H1 (cell line): ENCODE data around the gene HACD4. TPM values are rescaled to one million over a fixed set of nuclear protein-coding genes. Genes with fewer than 3 reads are reported as not detected.

Experiments used
- CTCF ChIA-PET: fragments of 300-600 bp; sonication (Branson Sonifier 250); formaldehyde crosslinking; loops from one replicate; lab custom pipeline; 2021; ENCODE audit not compliant: partially characterized antibody; lab: Charles Lee
- POLR2A ChIA-PET: fragments of 300-600 bp; sonication (Branson Sonifier 250); formaldehyde crosslinking; loops from one replicate; lab custom pipeline; 2021; ENCODE audit warnings: inconsistent platforms; ENCODE audit not compliant: partially characterized antibody; lab: Charles Lee
- DNase-seq, 2 experiments: peaks; one replicate each; pipeline versions ENCODE4 v3.0.0 to v3.0.0-alpha.2; 2010 to 2022; ENCODE audit warnings: low spot score in 2 of 2, low read depth in 1 of 2, mixed read lengths in 1 of 2
- FAIRE-seq: peaks from 2 replicates; lab custom pipeline; 2011; peaks lifted over from hg19 to GRCh38; lab: Jason Lieb, UNC
- H2AFZ ChIP-seq: 2 replicates; pipeline ENCODE4 v1.8.1; 2012; ENCODE audit warnings: low read length, inconsistent platforms
- H2AK5ac ChIP-seq: 2 replicates; pipeline ENCODE4 v1.6.1; 2013; ENCODE audit warnings: low read depth, low read length
- H2BK120ac ChIP-seq: replicated peaks from 2 replicates; pipeline ENCODE3; 2013; ENCODE audit warnings: low read depth, low read length, inconsistent platforms
- H2BK12ac ChIP-seq: 2 replicates; pipeline ENCODE4 v1.6.1; 2013; ENCODE audit warnings: low read depth, low read length
- H2BK15ac ChIP-seq: 2 replicates; pipeline ENCODE4 v1.6.1; 2013; ENCODE audit warnings: low read length
- H2BK20ac ChIP-seq: 2 replicates; pipeline ENCODE4 v1.6.1; 2013; ENCODE audit warnings: low read length
- H2BK5ac ChIP-seq: 2 replicates; pipeline ENCODE4 v1.6.1; 2013; ENCODE audit warnings: low read depth, low read length
- H3K14ac ChIP-seq: 2 replicates; pipeline ENCODE4 v1.6.1; 2013; ENCODE audit warnings: inconsistent platforms; ENCODE audit not compliant: insufficient read length
- H3K18ac ChIP-seq: 2 replicates; pipeline ENCODE4 v1.6.1; 2013; ENCODE audit warnings: low read length; ENCODE audit errors: extremely low read depth
- H3K23ac ChIP-seq: 2 replicates; pipeline ENCODE4 v1.6.1; 2013; ENCODE audit warnings: inconsistent platforms; ENCODE audit not compliant: insufficient read length
- H3K23me2 ChIP-seq: 2 replicates; pipeline ENCODE4 v1.6.1; 2013; ENCODE audit warnings: low read depth, low read length
- H3K27ac ChIP-seq: 2 replicates; pipeline ENCODE4 v1.6.1; 2011; ENCODE audit warnings: low read depth, low read length, inconsistent platforms
- H3K27me3 ChIP-seq, 4 experiments: replicated peaks in 1 of 4; 1 replicate in 1 of 4; 2 replicates in 3 of 4; pipeline versions ENCODE4 v1.6.1 to v1.8.1; 2011 to 2013; ENCODE audit warnings: low read length in 3 of 4, mild to moderate bottlenecking in 3 of 4, inconsistent platforms in 2 of 4, mixed read lengths in 2 of 4, moderate library complexity in 1 of 4; ENCODE audit not compliant: control insufficient read depth in 3 of 4, insufficient read depth in 3 of 4; ENCODE audit errors: extremely low read depth in 1 of 4
- H3K36me3 ChIP-seq, 4 experiments: 2 replicates each; pipeline versions ENCODE4 v1.6.1 to v1.8.1; 2011 to 2013; ENCODE audit warnings: mild to moderate bottlenecking in 4 of 4, low read length in 3 of 4, moderate library complexity in 2 of 4, control low read depth in 1 of 4, inconsistent platforms in 1 of 4; ENCODE audit not compliant: insufficient read depth in 4 of 4, control insufficient read depth in 2 of 4
- H3K4ac ChIP-seq: replicated peaks from 2 replicates; pipeline ENCODE3; 2013; ENCODE audit warnings: low read length, low read depth, mixed read lengths, inconsistent platforms; ENCODE audit not compliant: insufficient read length
- H3K4me1 ChIP-seq, 4 experiments: replicated peaks in 1 of 4; 1 replicate in 1 of 4; 2 replicates in 3 of 4; pipeline versions ENCODE4 v1.6.1 to v1.8.1; 2011 to 2013; ENCODE audit warnings: low read length in 3 of 4, inconsistent platforms in 2 of 4, mixed read lengths in 1 of 4; ENCODE audit not compliant: insufficient read depth in 4 of 4, control insufficient read depth in 3 of 4
- H3K4me2 ChIP-seq, 2 experiments: 2 replicates each; pipeline versions ENCODE4 v1.6.1 to v1.8.1; 2011 to 2013; ENCODE audit warnings: low read depth in 2 of 2, low read length in 2 of 2, control low read depth in 1 of 2, inconsistent platforms in 1 of 2, mild to moderate bottlenecking in 1 of 2; ENCODE audit not compliant: insufficient read depth in 1 of 2
- H3K4me3 ChIP-seq, 4 experiments: fragments of 200-600, 300-600 bp in 1 of 4; sonication (generic), shearing (Covaris generic), sonication (Bioruptor Twin) in 1 of 4; 2 replicates each; pipeline versions ENCODE4 v1.5.1 to v1.8.1; 2011 to 2016; ENCODE audit warnings: low read length in 4 of 4, low read depth in 3 of 4, control low read depth in 2 of 4, inconsistent platforms in 2 of 4, mild to moderate bottlenecking in 2 of 4, mixed read lengths in 1 of 4, moderate library complexity in 1 of 4; ENCODE audit not compliant: insufficient read depth in 2 of 4; ENCODE audit errors: extremely low read depth in 1 of 4
- H3K56ac ChIP-seq: replicated peaks from 2 replicates; pipeline ENCODE3; 2013; ENCODE audit warnings: low read depth, mild to moderate bottlenecking, mixed read lengths, low read length, inconsistent platforms; ENCODE audit not compliant: insufficient read length
- H3K79me1 ChIP-seq: 2 replicates; pipeline ENCODE4 v1.6.1; 2013; ENCODE audit warnings: low read depth, low read length, control low read depth
- H3K79me2 ChIP-seq, 2 experiments: 2 replicates each; pipeline versions ENCODE4 v1.6.1 to v1.8.1; 2012 to 2013; ENCODE audit warnings: low read length in 2 of 2, mild to moderate bottlenecking in 2 of 2, inconsistent platforms in 1 of 2; ENCODE audit not compliant: insufficient read depth in 2 of 2, control insufficient read depth in 1 of 2
- H3K9ac ChIP-seq, 4 experiments: replicated peaks in 1 of 4; 1 replicate in 1 of 4; 2 replicates in 3 of 4; pipeline versions ENCODE4 v1.6.1 to v1.8.1; 2011 to 2013; ENCODE audit warnings: low read depth in 3 of 4, low read length in 3 of 4, control low read depth in 2 of 4, mild to moderate bottlenecking in 2 of 4, moderate library complexity in 2 of 4, inconsistent platforms in 1 of 4; ENCODE audit errors: extremely low read depth in 1 of 4
- H3K9me3 ChIP-seq, 2 experiments: 2 replicates each; pipeline versions ENCODE4 v1.6.1 to v1.8.1; 2012 to 2013; ENCODE audit warnings: mild to moderate bottlenecking in 2 of 2, moderate library complexity in 2 of 2, control low read depth in 1 of 2, inconsistent platforms in 1 of 2, low read depth in 1 of 2, low read length in 1 of 2, mixed read lengths in 1 of 2; ENCODE audit not compliant: insufficient read depth in 2 of 2
- H4K20me1 ChIP-seq, 2 experiments: replicated peaks in 1 of 2; 2 replicates each; pipeline versions ENCODE3 to v1.8.1; 2011 to 2013; ENCODE audit warnings: inconsistent platforms in 2 of 2, low read length in 2 of 2, mild to moderate bottlenecking in 1 of 2; ENCODE audit not compliant: insufficient read depth in 2 of 2, control insufficient read depth in 1 of 2
- H4K5ac ChIP-seq: 2 replicates; pipeline ENCODE4 v1.6.1; 2013; ENCODE audit warnings: low read length, low read depth, mixed read lengths, inconsistent platforms; ENCODE audit not compliant: insufficient read length
- H4K8ac ChIP-seq: 2 replicates; pipeline ENCODE4 v1.8.0; 2013; ENCODE audit warnings: mild to moderate bottlenecking, moderate library complexity, low read length, inconsistent platforms; ENCODE audit not compliant: insufficient read depth; ENCODE audit errors: extremely low read depth
- H4K91ac ChIP-seq: replicated peaks from 2 replicates; pipeline ENCODE3; 2013; ENCODE audit warnings: low read length, mixed read lengths, inconsistent platforms; ENCODE audit not compliant: insufficient read length
- ATF3 ChIP-seq: IDR thresholded peaks from 2 replicates; pipeline ENCODE4 v1.6.1; 2011; ENCODE audit warnings: low read depth, mild to moderate bottlenecking, low read length; ENCODE audit not compliant: insufficient read depth
- EP300 ChIP-seq, 2 experiments: IDR thresholded peaks; 1 replicate in 1 of 2; 2 replicates in 1 of 2; pipeline ENCODE4 v1.6.1; 2011 to 2012; ENCODE audit warnings: low read depth in 2 of 2, low read length in 2 of 2, mild to moderate bottlenecking in 2 of 2, borderline replicate concordance in 1 of 2, inconsistent platforms in 1 of 2, moderate library complexity in 1 of 2
- FOSL1 ChIP-seq: IDR thresholded peaks from 2 replicates; pipeline ENCODE4 v1.6.1; 2011; ENCODE audit warnings: mild to moderate bottlenecking, low read depth, low read length, moderate library complexity; ENCODE audit not compliant: insufficient read depth
- HDAC6 ChIP-seq: IDR thresholded peaks from one replicate; pipeline ENCODE4 v1.7.1; 2012; ENCODE audit warnings: low read depth, mild to moderate bottlenecking, inconsistent platforms, low read length, moderate library complexity
- KDM4A ChIP-seq: IDR thresholded peaks from one replicate; pipeline ENCODE4 v1.7.1; 2012; ENCODE audit warnings: low read depth, mild to moderate bottlenecking, moderate library complexity, low read length, inconsistent platforms; ENCODE audit not compliant: severe bottlenecking
- KDM5A ChIP-seq: fragments of 200-600 bp; IDR thresholded peaks from 2 replicates; pipeline ENCODE4 v1.7.1; 2012; ENCODE audit warnings: mild to moderate bottlenecking, low read length, inconsistent platforms, mixed read lengths
- PHF8 ChIP-seq: fragments of 200-600 bp; sonication (generic); conservative IDR thresholded peaks from 2 replicates; pipeline ENCODE4 v1.7.1; 2012; ENCODE audit warnings: low read depth, mild to moderate bottlenecking, inconsistent platforms, low read length, moderate library complexity
- RBBP5 ChIP-seq: IDR thresholded peaks from 2 replicates; pipeline ENCODE4 v1.7.1; 2012; ENCODE audit warnings: low read depth, mild to moderate bottlenecking, inconsistent platforms, low read length, moderate library complexity, borderline replicate concordance
- RFX5 ChIP-seq: IDR thresholded peaks from 2 replicates; pipeline ENCODE4 v1.6.1; 2011; ENCODE audit warnings: low read depth, low read length, improper control_type of control experiment, borderline replicate concordance
- SIX5 ChIP-seq: IDR thresholded peaks from 2 replicates; pipeline ENCODE4 v1.6.1; 2011; ENCODE audit warnings: mild to moderate bottlenecking, low read depth, low read length
- SP4 ChIP-seq: IDR thresholded peaks from 2 replicates; pipeline ENCODE4 v1.6.1; 2012; ENCODE audit warnings: low read length, inconsistent platforms
- TCF12 ChIP-seq: IDR thresholded peaks from 2 replicates; pipeline ENCODE4 v1.6.1; 2011; ENCODE audit warnings: low read depth, mild to moderate bottlenecking, low read length
- TEAD4 ChIP-seq: IDR thresholded peaks from 2 replicates; pipeline ENCODE4 v1.6.1; 2012; ENCODE audit warnings: low read depth, low read length, inconsistent platforms, mixed read lengths
- YY1 ChIP-seq: IDR thresholded peaks from 2 replicates; pipeline ENCODE4 v1.6.1; 2011; ENCODE audit warnings: low read depth, mild to moderate bottlenecking, low read length
- WGBS, 2 experiments: shearing (Covaris generic) in 1 of 2; methylation state at CpG; one replicate each; pipeline versions ENCODE4 v1.1.6 to v1.1.7; 2013 to 2015; ENCODE audit warnings: low lambda C conversion rate in 2 of 2, mixed read lengths in 2 of 2, inconsistent platforms in 1 of 2, low coverage in 1 of 2, missing lambda C conversion rate in 1 of 2; ENCODE audit not compliant: insufficient replicate concordance in 2 of 2, insufficient coverage in 1 of 2, insufficient read length in 1 of 2; ENCODE audit errors: extremely low coverage in 1 of 2, missing lambda C conversion rate in 1 of 2; 5-methylcytosine and 5-hydroxymethylcytosine counted together
- polyA plus RNA-seq, 7 experiments: library from polyadenylated mRNA; depleted of rRNA in 3 of 7; stranded (reverse) in 5 of 7; unstranded in 2 of 7; fragments of >200 nt in 5 of 7; fragments of 200-250 nt in 2 of 7; gene quantifications; 1 replicate in 5 of 7; 2 replicates in 1 of 7; 4 replicates in 1 of 7; pipeline versions ENCODE4 v1.2.1 to v1.2.3, GENCODE V29; 2011 to 2013; ENCODE audit warnings: missing spikeins in 2 of 7, mixed read lengths in 2 of 7
- total RNA-seq: library from RNA; stranded (reverse); fragmentation: NEBNext Ultra II Directional; extraction: Animal tissue kit (Norgen Biotek cat#: 25700); gene quantifications from 2 replicates; pipeline ENCODE4 v1.2.1, GENCODE V29; 2021

The HACD4 gene
- total and polyA plus RNA-seq, 2 of the 8 experiments (the other 6 are each of a cell fraction or from before 2014, with no cell fraction given): 0.65 to 0.86 TPM

- no peak overlapping the region for H3K4me3 ChIP-seq
- no peak overlapping the region for H2BK5ac ChIP-seq
- H3K4me2 ChIP-seq: no peak overlapping the region
- H4K20me1 ChIP-seq: no peaks in the 10 kb centered on the region
- FAIRE-seq: no peak
- WGBS, 2 experiments: 89% methylated on average over 6 of the region's 6 CpGs; no CpG with 5 or more reads in 1 of the 2 experiments
- no peak overlapping the region for H2BK20ac ChIP-seq
- H2AK5ac ChIP-seq: no peak overlapping the region
- H3K23ac ChIP-seq: no peak overlapping the region
- no peaks in the 10 kb centered on the region for H3K9me3 ChIP-seq
- H3K4ac ChIP-seq: no peak overlapping the region
- H4K5ac ChIP-seq: no peak overlapping the region
- no peak overlapping the region for H2AFZ ChIP-seq
- TF ChIP-seq EP300 (IDR thresholded peaks at IDR 0.05; ENCODE audit: borderline replicate concordance in 1 of 2, low read depth in 2 of 2, low read length in 2 of 2) (no peak), FOSL1 (no peak), YY1 (no peak), PHF8 (no peak), TCF12 (no peak), KDM5A (no peak), TEAD4 (no peak), KDM4A (no peak), RFX5 (no peak), ATF3 (no peak), HDAC6 (no peak), RBBP5 (no peak), SP4 (no peak), SIX5 (no peak)
- no peak overlapping the region for H3K27ac ChIP-seq
- no peak overlapping the region for H3K56ac ChIP-seq
- no peak overlapping the region for H2BK120ac ChIP-seq
- H4K91ac ChIP-seq: no peak overlapping the region
- no peak for DNase-seq
- H3K36me3 ChIP-seq: peaks cover 2 to 31% (median 11%) of the 10 kb centered on the region in 4 experiments; a peak in 6 of 8 replicates
- no peak overlapping the region for H2BK12ac ChIP-seq
- no peak overlapping the region for H3K9ac ChIP-seq
- H2BK15ac ChIP-seq: no peak overlapping the region
- CTCF ChIA-PET: no interaction called here
- POLR2A ChIA-PET: no interaction called here
- H3K79me1 ChIP-seq: no peaks in the 10 kb centered on the region
- H3K4me1 ChIP-seq: peaks cover 0 to 2% (median 0%) of the 10 kb centered on the region in 4 experiments; a peak in 1 of 7 replicates
- H3K27me3 ChIP-seq: no peaks in the 10 kb centered on the region
- no peaks in the 10 kb centered on the region for H3K23me2 ChIP-seq
- H3K18ac ChIP-seq: no peak overlapping the region
- no peaks in the 10 kb centered on the region for H3K79me2 ChIP-seq
- no peak overlapping the region for H4K8ac ChIP-seq
- H3K14ac ChIP-seq: no peak overlapping the region
Measured at GRCh38 chr9:20989923-20990341, 41.5 kb downstream of the HACD4 start.
